Spleen (tissue), 7 donors: ENCODE results near the gene SEMG1.

Source experiments
- CTCF ChIP-seq, 11 experiments: fragments of 200-600 bp in 7 of 11; fragments of 450-650 bp in 4 of 11; sonication (generic) in 4 of 11; IDR thresholded peaks in 8 of 11; conservative IDR thresholded peaks in 3 of 11; 1 replicate in 7 of 11; 2 replicates in 4 of 11; pipeline versions ENCODE4 v1.4.0 to v1.8.0; 2016 to 2021; ENCODE audit warnings: antibody characterized with exemption in 11 of 11, inconsistent platforms in 4 of 11, mild to moderate bottlenecking in 1 of 11
- POLR2A ChIP-seq, 3 donors: fragments of 450-650 bp; IDR thresholded peaks; one replicate each; pipeline ENCODE4 v1.5.1; 2017; ENCODE audit warnings: antibody characterized with exemption in 3 of 3, mild to moderate bottlenecking in 1 of 3
- POLR2AphosphoS5 ChIP-seq, 3 donors: sonication (generic); formaldehyde crosslinking; IDR thresholded peaks; one replicate each; pipeline ENCODE4 v1.5.1; 2017; ENCODE audit warnings: antibody characterized with exemption in 3 of 3
- donor health status: DM: no; HTN: no; CAD: no; lungs with moderate emphysema.
- donor health status: DM: no; HTN: no; CAD: no.
- donor health status: DM: no; HTN: no; CAD: no.

GRCh38 chr20:45251884-45252560, 45.2 kb downstream of the SEMG1 start:
- TF ChIP-seq CTCF (IDR thresholded peaks at IDR 0.05 in 8 of 11, conservative IDR thresholded peaks at IDR 0.05 in 3 of 11): no peak
- TF ChIP-seq POLR2A (IDR thresholded peaks at IDR 0.05): no peak
- no peak for TF ChIP-seq POLR2AphosphoS5 (IDR thresholded peaks at IDR 0.05)
